ENCODE measurements around the gene COMMD3.

COMMD3 gene

GRCh38 chr10:22333167-22333974, 17.2 kb downstream of the COMMD3 start:
- Histone ChIP-seq H3K9me3 (ENCODE audit: insufficient read depth, low read length) (no peaks in the 10 kb centered on the region; the same call in 1 of the 2 replicates), H3K4me1 (ENCODE audit: insufficient read depth, insufficient read length) (no peaks in the 10 kb centered on the region), H3K27me3 (ENCODE audit: insufficient read depth, insufficient read length) (peaks cover 63% of the 10 kb centered on the region), H3K36me3 (ENCODE audit: insufficient read depth, insufficient read length, low read length) (peaks cover 5% of the 10 kb centered on the region), H3K4me3 (ENCODE audit: insufficient read length, low read depth) (no peak overlapping the region), H3K9ac (ENCODE audit: insufficient read length, low read depth) (no peak overlapping the region)
- no peak for DNase-seq (ENCODE audit: low read depth, low spot score)
- no peak for TF ChIP-seq SUZ12 (IDR thresholded peaks at IDR 0.05; ENCODE audit: extremely low read depth, insufficient read depth, insufficient read length)
- TF ChIP-seq ZNF274 (IDR thresholded peaks at IDR 0.05; ENCODE audit: low read depth, low read length) = no peak
- no peak for TF ChIP-seq YY1 (IDR thresholded peaks at IDR 0.05; ENCODE audit: insufficient read depth, insufficient read length)

GRCh38 chr10:22333975-22334282, 17.7 kb downstream of the COMMD3 start:
- H3K4me1 ChIP-seq (ENCODE audit: insufficient read depth, insufficient read length) = no peaks in the 10 kb centered on the region
- DNase-seq (ENCODE audit: low read depth, low spot score) = no peak
- no peak overlapping the region for H3K9ac ChIP-seq (ENCODE audit: insufficient read length, low read depth)
- TF ChIP-seq YY1 (IDR thresholded peaks at IDR 0.05; ENCODE audit: insufficient read depth, insufficient read length) (no peak), SUZ12 (IDR thresholded peaks at IDR 0.05; ENCODE audit: extremely low read depth, insufficient read depth, insufficient read length) (no peak), ZNF274 (IDR thresholded peaks at IDR 0.05; ENCODE audit: low read depth, low read length) (no peak)
- H3K9me3 ChIP-seq (ENCODE audit: insufficient read depth, low read length) = no peaks in the 10 kb centered on the region; the same call in 1 of the 2 replicates
- H3K4me3 ChIP-seq (ENCODE audit: insufficient read length, low read depth) = no peak overlapping the region
- peaks cover 69% of the 10 kb centered on the region for H3K27me3 ChIP-seq (ENCODE audit: insufficient read depth, insufficient read length)
- H3K36me3 ChIP-seq (ENCODE audit: insufficient read depth, insufficient read length, low read length) = peaks cover 4% of the 10 kb centered on the region

- no peaks in the 10 kb centered on the region for H3K4me1 ChIP-seq (ENCODE audit: insufficient read depth, insufficient read length)
- peaks cover 76% of the 10 kb centered on the region for H3K27me3 ChIP-seq (ENCODE audit: insufficient read depth, insufficient read length)
- H3K36me3 ChIP-seq (ENCODE audit: insufficient read depth, insufficient read length, low read length) = no peaks in the 10 kb centered on the region
- H3K9ac ChIP-seq (ENCODE audit: insufficient read length, low read depth) = no peak overlapping the region
- TF ChIP-seq SUZ12 (IDR thresholded peaks at IDR 0.05; ENCODE audit: extremely low read depth, insufficient read depth, insufficient read length) (no peak), YY1 (IDR thresholded peaks at IDR 0.05; ENCODE audit: insufficient read depth, insufficient read length) (no peak), ZNF274 (IDR thresholded peaks at IDR 0.05; ENCODE audit: low read depth, low read length) (no peak)
- no peak for DNase-seq (ENCODE audit: low read depth, low spot score)
- no peaks in the 10 kb centered on the region; the same call in 1 of the 2 replicates for H3K9me3 ChIP-seq (ENCODE audit: insufficient read depth, low read length)
- H3K4me3 ChIP-seq (ENCODE audit: insufficient read length, low read depth) = peak overlapping the region; percentile 40
Observed at GRCh38 chr10:22334414-22335172, 18.4 kb downstream of the COMMD3 start.

GRCh38 chr10:22335173-22335933, 19.2 kb downstream of the COMMD3 start:
- H3K27me3 ChIP-seq (ENCODE audit: insufficient read depth, insufficient read length) = peaks cover 81% of the 10 kb centered on the region
- peak; percentile 32 for TF ChIP-seq YY1 (IDR thresholded peaks at IDR 0.05; ENCODE audit: insufficient read depth, insufficient read length)
- no peak for TF ChIP-seq SUZ12 (IDR thresholded peaks at IDR 0.05; ENCODE audit: extremely low read depth, insufficient read depth, insufficient read length)
- no peaks in the 10 kb centered on the region for H3K36me3 ChIP-seq (ENCODE audit: insufficient read depth, insufficient read length, low read length)
- no peaks in the 10 kb centered on the region; the same call in 1 of the 2 replicates for H3K9me3 ChIP-seq (ENCODE audit: insufficient read depth, low read length)
- no peaks in the 10 kb centered on the region for H3K4me1 ChIP-seq (ENCODE audit: insufficient read depth, insufficient read length)
- peak overlapping the region; percentile 61 for H3K9ac ChIP-seq (ENCODE audit: insufficient read length, low read depth)
- peak overlapping the region; percentile 40 for H3K4me3 ChIP-seq (ENCODE audit: insufficient read length, low read depth)
- DNase-seq (ENCODE audit: low read depth, low spot score) = no peak

- Histone ChIP-seq H3K36me3 (ENCODE audit: insufficient read depth, insufficient read length, low read length) (no peaks in the 10 kb centered on the region), H3K27me3 (ENCODE audit: insufficient read depth, insufficient read length) (peaks cover 98% of the 10 kb centered on the region), H3K4me1 (ENCODE audit: insufficient read depth, insufficient read length) (no peaks in the 10 kb centered on the region), H3K9ac (ENCODE audit: insufficient read length, low read depth) (no peak overlapping the region), H3K4me3 (ENCODE audit: insufficient read length, low read depth) (no peak overlapping the region), H3K9me3 (ENCODE audit: insufficient read depth, low read length) (no peaks in the 10 kb centered on the region; the same call in 1 of the 2 replicates)
- TF ChIP-seq YY1 (IDR thresholded peaks at IDR 0.05; ENCODE audit: insufficient read depth, insufficient read length) (no peak), ZNF274 (IDR thresholded peaks at IDR 0.05; ENCODE audit: low read depth, low read length) (no peak), SUZ12 (IDR thresholded peaks at IDR 0.05; ENCODE audit: extremely low read depth, insufficient read depth, insufficient read length) (no peak)
- DNase-seq (ENCODE audit: low read depth, low spot score) = no peak
Observed at GRCh38 chr10:22338185-22338900, 22.2 kb downstream of the COMMD3 start.

- Histone ChIP-seq H3K36me3 (ENCODE audit: insufficient read depth, insufficient read length, low read length) (no peaks in the 10 kb centered on the region), H3K4me3 (ENCODE audit: insufficient read length, low read depth) (no peak overlapping the region), H3K27me3 (ENCODE audit: insufficient read depth, insufficient read length) (peaks cover 98% of the 10 kb centered on the region), H3K9ac (ENCODE audit: insufficient read length, low read depth) (no peak overlapping the region), H3K4me1 (ENCODE audit: insufficient read depth, insufficient read length) (no peaks in the 10 kb centered on the region), H3K9me3 (ENCODE audit: insufficient read depth, low read length) (no peaks in the 10 kb centered on the region; the same call in 1 of the 2 replicates)
- TF ChIP-seq ZNF274 (IDR thresholded peaks at IDR 0.05; ENCODE audit: low read depth, low read length) = no peak
- TF ChIP-seq YY1 (IDR thresholded peaks at IDR 0.05; ENCODE audit: insufficient read depth, insufficient read length) = no peak
- TF ChIP-seq SUZ12 (IDR thresholded peaks at IDR 0.05; ENCODE audit: extremely low read depth, insufficient read depth, insufficient read length) = no peak
- DNase-seq (ENCODE audit: low read depth, low spot score) = no peak
Observed at GRCh38 chr10:22338931-22339330, 22.7 kb downstream of the COMMD3 start.
